Stimulated activated CD4-positive, alpha-beta T cell treated with anti-CD3 and anti-CD28 coated beads, Interleukin-1b, Interleukin-23, amount 100 ng/mL, for 48 hours (primary cell): ENCODE measurements around the gene EGFL8.
A peak's percentile ranks its signal among the peaks of the same experiment; 100 is the strongest.
"Not testable (repeated sequence)": the region's sequence is repeated elsewhere in the genome, so short reads cannot be mapped to it uniquely, and the experiment has no call there.

Experiments used
- DNase-seq: peaks from one replicate; pipeline ENCODE4 v3.0.0-alpha.2; 2020

Gene EGFL8

GRCh38 chr6:32164295-32164694 is at the start of gene EGFL8:
Gene EGFL8, plus strand, starts transcription at chr6:32164595. Its CDS starts 1,571 bp downstream, at chr6:32166166.
- no peak for DNase-seq

GRCh38 chr6:32114796-32115195 is 49.6 kb upstream of the EGFL8 start:
- DNase-seq: no peak

DNA sequence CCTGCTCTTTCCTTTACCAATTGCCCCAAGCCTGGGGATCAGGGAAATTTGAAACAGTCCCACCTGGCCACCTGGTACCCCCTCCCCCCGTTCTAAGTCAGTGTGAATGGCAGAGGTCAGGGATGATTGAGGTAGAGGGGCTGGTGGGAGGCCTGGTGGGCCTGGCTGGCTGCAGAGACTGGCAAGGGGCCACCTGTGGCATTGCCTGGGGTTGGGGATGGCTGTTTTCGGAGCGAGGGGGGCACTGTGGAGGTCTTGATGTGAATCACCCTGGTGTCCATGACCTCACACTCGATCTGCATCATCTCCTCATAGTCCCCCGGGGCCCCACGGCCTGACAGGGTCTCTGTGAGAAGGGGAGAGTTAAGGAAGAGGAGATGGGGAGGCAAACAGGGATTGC is 48.8 kb upstream of the EGFL8 start:
- DNase-seq: no peak

DNA sequence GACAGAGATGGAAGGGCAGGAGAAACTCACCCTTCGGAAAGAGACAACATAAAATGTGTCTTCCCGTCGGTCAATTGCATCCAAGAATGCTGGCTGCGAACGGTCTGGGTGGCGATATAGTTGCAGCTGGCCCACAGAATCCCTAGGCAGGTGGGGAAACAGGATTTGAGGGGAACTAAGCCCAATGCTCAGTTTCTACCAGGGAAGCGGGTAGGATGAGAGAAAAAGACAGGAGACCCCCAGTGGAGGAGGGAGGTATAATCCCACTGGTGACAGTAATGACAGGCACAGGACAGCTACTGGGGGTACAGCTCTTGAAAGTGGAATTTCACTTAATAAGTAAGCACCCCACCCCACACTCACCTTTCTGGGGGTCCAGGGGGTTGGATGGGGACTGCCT is 47.7 kb upstream of the EGFL8 start:
- DNase-seq: no peak

DNA sequence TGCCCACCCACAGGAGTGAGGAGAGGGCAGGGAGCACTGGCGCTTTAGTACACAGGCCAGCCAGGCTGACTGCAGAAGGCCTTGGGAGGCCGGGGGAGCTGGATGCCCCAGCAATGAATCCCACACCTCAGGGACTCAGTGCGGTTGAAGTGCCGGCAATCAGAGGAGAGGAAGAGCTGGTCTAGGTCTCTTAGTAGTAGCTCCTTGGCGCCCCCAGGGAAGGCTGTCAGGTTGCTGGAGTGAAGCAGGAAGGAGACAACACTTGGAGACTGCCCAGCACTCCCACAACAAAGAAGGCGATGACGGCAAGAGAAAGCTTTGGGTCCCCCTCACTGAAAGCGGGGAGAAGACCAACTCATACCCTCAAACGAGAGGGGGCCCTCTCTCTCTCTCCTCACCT is 46.9 kb upstream of the EGFL8 start:
- no peak for DNase-seq

- DNase-seq: peak; percentile 66
Measured at GRCh38 chr6:32118782-32119628, 45.4 kb upstream of the EGFL8 start.

DNA sequence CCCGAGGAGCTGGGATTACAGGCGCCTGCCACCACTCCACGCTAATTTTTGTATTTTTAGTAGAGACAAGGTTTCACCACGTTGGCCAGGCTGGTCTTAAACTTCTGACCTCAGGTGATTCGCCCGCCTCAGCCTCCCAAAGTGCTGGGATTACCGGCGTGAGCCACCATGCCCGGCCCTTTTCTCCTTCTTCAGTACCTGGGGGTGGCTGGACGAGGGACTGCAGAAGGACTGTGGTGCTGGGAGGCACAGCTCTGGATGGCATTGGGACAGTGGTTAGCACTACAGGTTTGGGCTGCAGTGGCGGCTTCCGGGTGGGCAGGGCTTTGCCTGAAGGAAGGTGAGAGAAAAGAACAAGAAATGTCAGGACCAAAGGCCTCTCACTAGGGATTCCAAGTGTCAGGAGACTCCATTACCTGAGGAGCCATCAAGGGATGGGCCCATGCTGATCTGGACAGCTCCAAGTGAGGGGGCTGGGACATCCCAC is 43.8 kb upstream of the EGFL8 start:
- DNase-seq: no peak

- DNase-seq: no peak
Measured at GRCh38 chr6:32123681-32124080, 40.7 kb upstream of the EGFL8 start.

GRCh38 chr6:32126880-32127279 is 37.5 kb upstream of the EGFL8 start:
- DNase-seq: no peak

GRCh38 chr6:32127409-32127716 is 37.0 kb upstream of the EGFL8 start:
- no peak for DNase-seq

DNA sequence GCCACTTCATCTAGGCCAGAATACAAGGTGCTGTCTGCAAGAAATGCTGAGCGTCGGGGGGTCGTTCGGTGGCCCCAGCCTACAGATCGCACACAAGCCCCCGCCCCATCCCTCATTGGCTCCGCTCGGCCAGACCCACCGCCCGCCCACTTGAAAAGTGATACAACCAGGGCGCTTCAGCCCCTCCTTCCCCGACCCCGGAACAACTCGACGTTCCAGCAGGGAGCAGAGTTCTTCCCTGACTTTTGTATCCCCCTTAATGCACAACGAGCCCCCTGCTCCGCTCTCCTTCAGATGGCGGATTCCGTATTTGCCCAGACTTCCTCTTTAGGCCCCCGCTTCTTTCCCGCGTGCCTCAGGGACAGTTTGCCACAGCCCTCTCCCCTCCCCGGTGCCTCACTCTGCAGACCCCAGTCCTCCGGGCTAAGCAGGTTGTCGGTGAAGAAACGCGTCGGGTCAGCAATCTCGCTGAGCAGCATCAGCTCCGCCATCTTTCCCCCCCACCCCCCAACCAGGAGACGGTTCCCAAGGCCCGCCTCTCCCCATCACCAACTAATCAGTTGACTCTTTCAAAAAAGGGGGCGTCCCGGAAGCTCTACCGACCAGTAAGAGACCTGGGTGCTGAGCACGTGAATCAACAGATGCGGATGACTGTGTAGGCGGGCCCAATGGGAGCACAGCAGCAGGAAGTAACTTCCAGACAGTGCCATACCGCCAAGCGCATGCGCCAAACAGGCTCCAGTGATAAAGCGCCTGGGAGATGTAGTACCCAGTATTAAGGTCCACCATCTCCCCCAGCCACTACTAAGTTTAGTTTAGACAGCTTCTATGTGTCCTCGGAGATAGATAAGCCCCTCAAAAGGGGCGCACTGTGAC is 36.4 kb upstream of the EGFL8 start, which contains the start of gene ATF6B:
Gene ATF6B (minus strand): TSS at position 530 of the 876 bp plus-strand sequence. CDS start 39 bp downstream, at position 491.
- DNase-seq: peak; percentile 99

GRCh38 chr6:32128751-32129296 is 35.6 kb upstream of the EGFL8 start:
- DNase-seq: no peak

DNA sequence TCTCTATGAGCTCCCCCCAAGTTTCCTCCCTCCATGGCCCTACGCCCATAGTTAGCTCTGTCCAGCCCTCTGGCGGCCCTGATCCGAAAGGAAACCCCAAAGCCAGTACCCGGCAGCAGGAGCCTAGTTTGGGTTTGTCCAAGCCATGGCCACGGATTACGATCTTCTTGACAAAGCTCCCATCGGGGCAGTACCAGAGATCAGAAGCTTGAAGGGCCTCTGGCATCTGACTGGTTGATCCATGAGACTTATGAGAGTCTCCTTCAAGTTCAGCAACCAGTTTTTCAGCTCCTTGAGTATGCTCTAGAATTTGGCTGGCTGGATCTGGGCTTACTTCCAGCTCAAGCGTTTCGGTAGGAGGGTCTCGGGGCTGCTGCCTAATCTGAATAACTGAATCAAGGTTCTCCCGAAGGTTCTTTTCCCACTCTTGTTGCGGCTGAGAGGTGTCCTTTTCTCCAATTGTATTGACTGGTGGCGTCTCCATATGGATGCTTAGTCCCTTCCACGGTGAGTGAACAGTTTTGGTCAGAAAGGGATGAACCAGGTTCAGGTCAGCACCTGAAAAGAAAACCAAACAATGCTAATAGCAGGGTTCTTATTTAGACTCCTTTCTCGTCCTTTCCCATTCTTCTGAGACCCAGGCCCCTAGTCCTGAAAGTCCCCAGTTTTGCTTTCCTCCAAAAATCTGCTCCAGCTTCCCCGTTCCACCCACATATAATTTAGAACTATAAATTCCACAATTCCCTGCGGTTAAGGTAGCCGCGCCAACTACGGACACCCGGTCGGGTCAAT is 34.9 kb upstream of the EGFL8 start:
- no peak for DNase-seq

DNA sequence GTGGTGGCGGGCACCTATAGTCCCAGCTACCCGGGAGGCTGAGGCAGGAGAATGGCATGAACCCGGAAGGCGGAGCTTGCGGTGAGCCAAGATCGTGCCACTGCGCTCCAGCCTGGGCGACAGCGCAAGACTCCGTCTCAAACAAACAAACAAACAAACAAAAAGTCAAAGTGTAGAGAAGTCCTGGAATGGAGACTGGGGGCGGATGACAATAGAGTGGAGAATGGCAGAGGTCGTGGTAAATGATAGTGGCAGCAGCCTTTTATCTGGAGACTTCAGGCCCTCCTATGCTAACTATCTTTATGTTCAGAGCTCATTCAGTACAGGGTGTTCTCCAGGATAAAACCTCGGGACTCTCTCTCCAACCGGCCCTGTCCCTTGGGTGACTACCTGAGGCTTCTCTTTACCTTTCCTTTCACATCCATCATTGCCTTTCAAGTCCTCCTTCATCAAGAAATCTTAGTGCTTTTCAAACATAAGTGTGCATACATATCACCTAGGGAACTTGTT is 32.9 kb upstream of the EGFL8 start:
- DNase-seq: no peak

DNA sequence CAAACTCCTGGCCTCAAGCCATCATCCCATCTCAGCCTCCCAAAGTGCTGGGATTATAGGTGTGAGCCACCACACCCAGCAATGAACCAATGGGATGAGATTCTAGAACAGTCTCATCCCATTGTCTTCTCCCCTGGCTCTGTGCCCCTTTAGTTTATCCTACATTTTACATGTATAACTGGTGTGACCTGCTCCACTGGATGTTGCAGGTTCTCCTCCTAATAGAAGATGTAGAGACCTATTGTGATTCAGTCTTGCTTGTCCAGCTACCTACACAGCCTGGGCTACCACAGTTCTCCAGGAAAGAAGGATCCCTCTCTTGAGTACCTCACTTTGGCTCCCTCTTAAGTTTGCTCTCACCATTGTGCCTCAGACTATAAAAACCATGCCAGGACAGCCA is 32.3 kb upstream of the EGFL8 start:
- no peak for DNase-seq

GRCh38 chr6:32133786-32134185 is 30.6 kb upstream of the EGFL8 start:
- no peak for DNase-seq

DNA sequence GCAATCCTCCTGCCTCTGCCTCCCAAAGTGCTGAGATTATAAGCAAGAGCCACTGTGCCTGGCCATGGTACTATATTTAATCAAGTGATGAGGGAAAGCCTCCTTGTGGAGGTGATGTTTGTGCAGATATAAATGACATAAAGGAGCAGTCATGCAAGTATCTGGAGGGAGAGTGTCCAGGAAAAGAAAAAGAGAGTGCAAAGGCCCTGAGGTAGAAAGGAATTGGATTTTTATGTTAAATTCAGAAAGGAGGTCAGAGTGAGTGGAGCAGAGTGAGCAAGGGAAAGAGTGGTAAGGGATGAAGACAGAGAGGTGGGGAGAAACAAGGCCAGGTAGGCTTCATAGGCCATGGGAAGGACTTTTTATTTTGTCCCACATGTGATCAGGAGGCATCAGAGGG is 26.9 kb upstream of the EGFL8 start:
- no peak for DNase-seq

DNA sequence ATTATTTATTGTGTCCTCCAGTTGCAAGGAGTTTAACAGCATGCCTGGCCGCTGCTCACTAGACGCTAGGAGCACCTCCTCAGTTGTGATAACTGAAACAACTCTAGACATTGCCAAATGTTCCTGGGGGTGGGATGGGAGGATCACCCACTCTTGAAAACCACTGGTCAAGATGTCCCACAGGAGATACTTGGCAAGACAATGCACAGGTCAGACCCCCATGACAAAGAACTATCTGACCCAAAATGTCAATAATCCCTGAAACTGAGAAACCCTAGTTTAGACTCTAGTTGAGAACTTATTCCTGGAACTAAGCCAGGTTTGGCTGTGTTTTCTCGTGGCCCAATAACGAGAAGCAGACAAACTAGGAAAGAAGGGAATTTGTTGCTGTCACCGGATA is 24.8 kb upstream of the EGFL8 start:
- DNase-seq: no peak

DNA sequence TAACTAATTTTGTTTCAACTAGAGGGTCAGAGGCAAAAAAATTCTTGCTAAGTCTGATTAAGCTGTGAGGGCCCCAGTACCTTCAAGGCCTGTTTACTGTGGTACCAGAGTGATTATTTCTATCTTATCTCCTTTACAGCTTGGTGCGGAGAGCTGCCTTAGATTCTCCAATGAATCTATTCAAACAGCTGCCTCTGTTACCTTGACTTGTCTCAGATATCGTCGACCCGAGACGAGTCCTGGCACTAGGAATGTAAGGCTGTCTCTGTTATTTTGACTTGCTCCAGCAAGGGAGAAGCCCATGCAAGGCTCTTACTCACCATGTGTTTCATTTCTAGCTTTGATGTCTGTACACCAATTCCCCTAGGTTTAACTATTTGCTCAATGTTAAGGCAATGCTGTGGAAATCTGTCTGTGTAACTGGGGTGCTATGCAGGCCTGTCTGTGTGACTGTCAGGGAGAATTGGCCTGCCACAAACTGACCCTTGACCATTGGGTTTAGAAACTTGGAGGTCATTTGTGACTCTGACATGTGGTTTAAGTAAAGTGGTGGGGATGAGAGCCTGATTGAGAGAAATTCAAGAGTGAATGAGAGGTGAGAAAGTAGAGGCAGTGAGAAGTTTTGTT is 23.9 kb upstream of the EGFL8 start:
- no peak for DNase-seq

- not testable (repeated sequence) for DNase-seq
Measured at GRCh38 chr6:32144238-32144637, 20.2 kb upstream of the EGFL8 start.

- no peak for DNase-seq
Measured at GRCh38 chr6:32146287-32146686, 18.1 kb upstream of the EGFL8 start.

DNA sequence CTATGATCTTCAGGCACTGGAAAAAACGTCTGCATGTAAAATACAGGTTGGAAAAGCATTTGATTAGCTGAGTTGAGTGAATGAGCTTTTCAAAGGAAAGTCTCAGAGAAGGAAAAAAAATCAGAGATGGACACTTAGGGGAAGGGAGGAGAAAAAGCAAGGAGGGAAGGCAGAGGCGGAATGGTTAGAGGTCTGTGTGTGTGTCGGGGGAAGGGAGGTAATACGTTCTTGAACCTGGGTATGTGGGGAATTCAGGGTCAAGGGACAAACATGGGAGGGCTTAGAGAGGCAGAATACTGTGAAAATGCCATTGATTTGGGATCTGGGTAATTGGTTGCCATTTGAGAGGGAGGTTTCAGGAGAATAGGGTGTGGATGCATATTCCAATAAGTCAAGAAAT is 17.7 kb upstream of the EGFL8 start:
- no peak for DNase-seq
